Upper lobe of left lung (tissue), 6 donors: ENCODE measurements around the gene SELP. TPM values are rescaled to one million over a fixed set of nuclear protein-coding genes. Genes with fewer than 3 reads are reported as not detected.
"Not testable (repeated sequence)": the region's sequence is repeated elsewhere in the genome, so short reads cannot be mapped to it uniquely, and the experiment has no call there.

Source experiments
- ATAC-seq, 2 donors: fragments of 200-7000 bp; cut with Tn5 transposase; one replicate each; pipeline ENCODE4 v1.9.1; 2022; ENCODE audit warnings: mild to moderate bottlenecking in 2 of 2, moderate library complexity in 2 of 2; ENCODE audit not compliant: low FRiP score in 2 of 2
- DNase-seq, 2 donors: peaks; one replicate each; pipeline ENCODE4 v3.0.0-alpha.2; 2019 to 2020
- H3K27ac ChIP-seq, 4 donors: fragments of 200-600 bp; sonication (generic); one replicate each; pipeline ENCODE4 v1.5.1; 2016 to 2019
- H3K27me3 ChIP-seq, 4 donors: fragments of 200-600 bp; sonication (generic); one replicate each; pipeline ENCODE4 v1.5.1; 2017 to 2019
- H3K36me3 ChIP-seq, 4 donors: fragments of 200-600 bp; sonication (generic); one replicate each; pipeline ENCODE4 v1.5.1; 2016 to 2019
- H3K4me1 ChIP-seq, 4 donors: fragments of 200-600 bp; sonication (generic); one replicate each; pipeline ENCODE4 v1.5.1; 2018 to 2019
- H3K4me3 ChIP-seq, 4 donors: fragments of 200-600 bp; sonication (generic); one replicate each; pipeline ENCODE4 v1.5.1; 2017 to 2019; ENCODE audit warnings: mild to moderate bottlenecking in 2 of 4, moderate library complexity in 1 of 4
- H3K9me3 ChIP-seq, 4 donors: fragments of 200-600 bp; sonication (generic); one replicate each; pipeline ENCODE4 v1.5.1; 2018 to 2019
- CTCF ChIP-seq, 6 experiments: fragments of 450-650 bp in 4 of 6; fragments of 200-600 bp in 2 of 6; sonication (generic) in 2 of 6; IDR thresholded peaks; one replicate each; pipeline ENCODE4 v1.5.1; 2016 to 2019; ENCODE audit warnings: antibody characterized with exemption in 6 of 6
- EP300 ChIP-seq, 4 donors: sonication (generic); formaldehyde crosslinking; IDR thresholded peaks; one replicate each; pipeline ENCODE4 v1.5.1; 2017; ENCODE audit warnings: antibody characterized with exemption in 4 of 4, control low read depth in 2 of 4
- POLR2A ChIP-seq, 4 donors: fragments of 450-650 bp; IDR thresholded peaks; one replicate each; pipeline ENCODE4 v1.5.1; 2016 to 2017; ENCODE audit warnings: antibody characterized with exemption in 4 of 4, mild to moderate bottlenecking in 2 of 4
- POLR2AphosphoS5 ChIP-seq, 2 donors: sonication (generic); formaldehyde crosslinking; IDR thresholded peaks; one replicate each; pipeline ENCODE4 v1.5.1; 2017; ENCODE audit warnings: antibody characterized with exemption in 2 of 2
- WGBS, 2 donors: methylation state at CpG; one replicate each; pipeline ENCODE4 v1.1.5; 2017 to 2018; 5-methylcytosine and 5-hydroxymethylcytosine counted together
- total RNA-seq, 6 donors: library from RNA; depleted of rRNA in 4 of 6; stranded (reverse); fragments of >200 nt in 4 of 6; gene quantifications; one replicate each; pipeline versions ENCODE4 v1.1.0 to v1.2.1, GENCODE V29; 2016 to 2021
- donor health status: DM: no; HTN: no; CAD: no; lungs with moderate emphysema.
- donor health status: DM: no; HTN: yes; CAD: no; lungs with severe emphysema.

Gene SELP
- total RNA-seq, 6 donors from 2014 or later, result 1.0 to 40.4 (median 7.6) TPM

GRCh38 chr1:169658777-169659176 is 28.9 kb upstream of the SELP start:
- H3K27ac ChIP-seq, DNase-seq, H3K4me1 ChIP-seq, ATAC-seq, H3K9me3 ChIP-seq, H3K4me3 ChIP-seq, H3K36me3 ChIP-seq, H3K27me3 ChIP-seq: not testable (repeated sequence)

DNA sequence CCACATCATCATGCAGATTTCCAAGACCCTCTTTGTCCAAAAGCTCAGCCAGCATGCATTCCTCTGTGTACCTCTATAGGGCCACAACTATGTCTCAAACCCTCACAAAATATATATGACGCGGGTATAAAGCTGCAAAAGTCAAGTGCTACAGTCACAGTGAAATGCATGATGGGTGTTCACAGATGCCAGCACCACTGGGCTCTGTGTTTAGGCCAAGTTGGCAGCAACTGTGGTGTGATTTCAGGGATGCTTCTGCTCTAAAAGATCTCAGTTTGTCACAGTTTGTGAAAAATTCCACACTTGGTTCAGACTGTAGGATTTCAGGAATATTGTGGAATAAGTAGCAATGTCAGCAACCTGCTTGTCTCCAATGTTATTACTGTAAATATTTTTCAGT is 23.9 kb upstream of the SELP start:
- H3K27ac ChIP-seq, result no peak overlapping the region
- H3K36me3 ChIP-seq, result no peaks in the 10 kb centered on the region
- H3K4me3 ChIP-seq, result no peak overlapping the region
- no peaks in the 10 kb centered on the region for H3K4me1 ChIP-seq
- ATAC-seq (no peak), DNase-seq (no peak)
- H3K27me3 ChIP-seq, result no peaks in the 10 kb centered on the region
- WGBS, 2 donors, result 95 to 100% methylated on average over 2 of the region's 2 CpGs
- no peaks in the 10 kb centered on the region for H3K9me3 ChIP-seq
- TF ChIP-seq POLR2A (IDR thresholded peaks at IDR 0.05) (no peak), POLR2AphosphoS5 (IDR thresholded peaks at IDR 0.05) (no peak), CTCF (IDR thresholded peaks at IDR 0.05) (no peak), EP300 (IDR thresholded peaks at IDR 0.05) (no peak)

GRCh38 chr1:169651035-169651434 is 21.1 kb upstream of the SELP start:
- H3K9me3 ChIP-seq, result no peaks in the 10 kb centered on the region
- no peak overlapping the region for H3K4me3 ChIP-seq
- TF ChIP-seq POLR2A (IDR thresholded peaks at IDR 0.05), result no peak
- TF ChIP-seq POLR2AphosphoS5 (IDR thresholded peaks at IDR 0.05), result no peak
- no peak for TF ChIP-seq CTCF (IDR thresholded peaks at IDR 0.05)
- no peak for TF ChIP-seq EP300 (IDR thresholded peaks at IDR 0.05)
- no peaks in the 10 kb centered on the region for H3K4me1 ChIP-seq
- no peaks in the 10 kb centered on the region for H3K27me3 ChIP-seq
- ATAC-seq, result no peak
- no peaks in the 10 kb centered on the region for H3K36me3 ChIP-seq
- 89 to 91% methylated on average over 2 of the region's 2 CpGs for WGBS, 2 donors
- no peak overlapping the region for H3K27ac ChIP-seq
- no peak for DNase-seq

DNA sequence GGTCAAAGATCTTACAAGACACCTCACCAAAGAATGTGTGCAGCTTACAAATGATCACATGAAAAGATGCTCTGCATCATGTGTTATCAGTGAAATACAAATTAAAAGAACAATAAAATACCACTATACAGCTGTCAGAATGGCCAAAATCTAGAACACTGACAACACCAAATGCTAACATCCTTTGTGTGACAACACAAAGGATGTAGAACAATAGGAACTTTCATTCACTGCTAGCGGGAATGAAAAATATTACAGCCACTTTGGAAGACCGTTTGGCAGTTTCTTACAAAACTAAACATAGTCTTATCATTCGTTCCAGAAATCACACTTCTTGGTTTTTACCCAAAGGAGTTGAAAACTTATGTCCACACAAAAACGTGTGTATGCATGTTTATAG is 20.6 kb upstream of the SELP start:
- DNase-seq, result no peak

DNA sequence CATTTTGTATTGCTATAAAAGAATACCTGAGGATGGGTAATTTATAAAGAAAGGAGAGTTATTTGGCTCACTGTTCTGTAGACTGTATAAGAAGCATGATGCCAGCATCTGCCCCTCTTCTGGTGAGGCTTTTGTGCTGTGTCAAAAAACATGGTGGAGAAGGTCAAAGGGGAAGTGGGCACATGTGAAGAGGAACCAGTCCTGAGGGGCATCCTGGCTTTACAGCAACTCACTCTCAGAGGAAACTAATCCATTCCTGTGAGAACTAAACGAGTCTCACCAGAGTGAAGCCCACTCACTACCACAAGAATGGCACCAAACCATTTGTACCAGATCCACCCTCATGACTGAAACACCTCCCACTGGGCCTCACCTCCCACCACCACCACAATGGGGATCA is 18.8 kb upstream of the SELP start:
- H3K9me3 ChIP-seq, result no peaks in the 10 kb centered on the region
- H3K27ac ChIP-seq, result no peak overlapping the region
- H3K4me3 ChIP-seq, result no peak overlapping the region
- H3K4me1 ChIP-seq, result no peaks in the 10 kb centered on the region
- H3K36me3 ChIP-seq, result no peaks in the 10 kb centered on the region
- DNase-seq (no peak), ATAC-seq (no peak)
- TF ChIP-seq EP300 (IDR thresholded peaks at IDR 0.05) (no peak), POLR2AphosphoS5 (IDR thresholded peaks at IDR 0.05) (no peak), CTCF (IDR thresholded peaks at IDR 0.05) (no peak), POLR2A (IDR thresholded peaks at IDR 0.05) (no peak)
- no peaks in the 10 kb centered on the region for H3K27me3 ChIP-seq
- 47% methylated on average over 1 of the region's 1 CpG for WGBS, 2 donors

More for the DNA sequence above, 20.6 kb upstream of the SELP start:
- TF ChIP-seq POLR2AphosphoS5 (IDR thresholded peaks at IDR 0.05) (no peak), CTCF (IDR thresholded peaks at IDR 0.05) (no peak), EP300 (IDR thresholded peaks at IDR 0.05) (no peak), POLR2A (IDR thresholded peaks at IDR 0.05) (no peak)
- H3K9me3 ChIP-seq, result no peaks in the 10 kb centered on the region
- H3K4me3 ChIP-seq, result no peak overlapping the region
- ATAC-seq, result no peak
- H3K36me3 ChIP-seq, result no peaks in the 10 kb centered on the region
- no peak overlapping the region for H3K27ac ChIP-seq
- 42 to 43% methylated on average over 4 of the region's 4 CpGs for WGBS, 2 donors
- H3K27me3 ChIP-seq, result no peaks in the 10 kb centered on the region
- H3K4me1 ChIP-seq, result no peaks in the 10 kb centered on the region
